ENCODE data around the gene DARS2.

The DARS2 gene

DNA sequence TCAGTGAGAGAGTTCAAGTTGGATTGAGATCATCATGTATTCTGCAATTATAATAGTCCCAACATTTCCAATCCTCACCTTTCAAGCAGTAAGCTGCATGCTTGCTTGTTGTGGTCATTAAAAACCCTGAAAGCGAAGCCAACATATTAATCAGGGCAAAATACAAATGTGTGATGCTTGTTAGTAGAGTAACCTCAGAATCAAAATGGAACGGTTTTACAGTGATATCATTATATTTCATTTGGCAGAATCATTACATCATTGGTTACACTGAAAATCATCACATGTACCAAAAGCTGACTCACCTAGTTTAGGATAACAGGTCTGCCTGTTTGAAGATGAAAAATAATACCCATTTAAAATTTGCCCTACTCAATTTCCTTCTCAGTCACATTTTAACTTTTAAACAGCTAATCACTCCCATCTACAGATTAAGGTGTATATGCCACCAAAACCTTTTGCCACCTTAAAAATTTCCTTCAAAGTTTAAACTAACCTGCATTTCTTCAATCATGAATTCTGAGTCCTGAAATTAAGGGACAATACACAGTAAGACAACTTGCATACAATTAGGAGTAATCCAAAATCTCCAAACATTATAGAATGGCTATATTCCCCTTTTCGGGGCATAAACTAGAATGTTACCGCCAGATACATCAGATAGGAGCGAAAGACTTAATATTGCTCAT is 39.9 kb downstream of the DARS2 start:
- TF ChIP-seq CTCF (IDR thresholded peaks at IDR 0.05): no peak
- no peak overlapping the region for H3K9ac ChIP-seq
- no peaks in the 10 kb centered on the region for H3K27me3 ChIP-seq (ENCODE audit: control insufficient read depth, insufficient read depth, low read length)
- H2AFZ ChIP-seq: no peak overlapping the region
- H3K27ac ChIP-seq: no peak overlapping the region
- peaks cover 3% of the 10 kb centered on the region for H3K4me1 ChIP-seq
- no peaks in the 10 kb centered on the region for H3K9me3 ChIP-seq (ENCODE audit: control insufficient read depth, low read length)
- no peak overlapping the region for H3K4me2 ChIP-seq (ENCODE audit: low read length)
- no peak overlapping the region for H3K4me3 ChIP-seq (ENCODE audit: low read depth, low read length)
- H3K36me3 ChIP-seq (ENCODE audit: control insufficient read depth, insufficient read depth, low read length): no peaks in the 10 kb centered on the region
- no peaks in the 10 kb centered on the region for H3K79me2 ChIP-seq

DNA sequence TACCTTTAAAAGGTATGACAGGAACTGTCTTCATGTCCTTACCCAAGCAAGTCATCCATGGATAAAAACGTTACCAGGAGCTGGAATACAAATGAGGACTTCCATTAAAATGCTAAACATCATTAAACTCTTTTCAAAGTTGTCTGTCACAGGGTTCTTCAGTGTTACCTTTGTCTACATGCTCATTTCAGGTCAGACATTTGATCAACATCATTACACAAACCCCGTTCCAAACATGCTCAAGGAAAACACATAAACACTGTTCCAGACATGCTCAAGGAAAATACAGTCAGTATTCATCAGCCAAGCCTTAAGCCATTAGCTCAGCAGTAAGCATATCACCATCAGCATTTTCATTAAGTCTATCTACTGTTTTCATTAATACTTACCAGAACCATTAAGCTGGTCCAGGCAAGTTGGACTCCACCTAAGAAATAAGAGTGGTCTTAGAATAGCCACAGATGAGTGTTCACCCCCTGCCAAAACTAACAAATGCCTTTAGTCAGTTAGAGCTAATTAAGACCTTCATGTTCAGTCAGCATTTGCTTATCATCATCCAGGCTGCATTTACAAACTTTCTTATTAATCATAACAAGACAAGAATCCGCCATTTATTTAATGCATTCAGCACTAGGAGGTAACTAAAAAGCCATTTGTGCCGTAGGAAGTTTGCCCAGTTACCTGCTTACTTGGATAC is 41.1 kb downstream of the DARS2 start:
- no peak overlapping the region for H2AFZ ChIP-seq
- no peaks in the 10 kb centered on the region for H3K36me3 ChIP-seq (ENCODE audit: control insufficient read depth, insufficient read depth, low read length)
- H3K27ac ChIP-seq: peak overlapping the region; percentile 91
- peak overlapping the region; percentile 89 for H3K4me2 ChIP-seq (ENCODE audit: low read length)
- no peaks in the 10 kb centered on the region for H3K79me2 ChIP-seq
- H3K9me3 ChIP-seq (ENCODE audit: control insufficient read depth, low read length): no peaks in the 10 kb centered on the region
- H3K4me3 ChIP-seq (ENCODE audit: low read depth, low read length): peak overlapping the region; percentile 85
- H3K9ac ChIP-seq: no peak overlapping the region
- TF ChIP-seq CTCF (IDR thresholded peaks at IDR 0.05): no peak
- H3K4me1 ChIP-seq: peaks cover 5% of the 10 kb centered on the region
- no peaks in the 10 kb centered on the region for H3K27me3 ChIP-seq (ENCODE audit: control insufficient read depth, insufficient read depth, low read length)

GRCh38 chr1:173866413-173867115 is 42.1 kb downstream of the DARS2 start:
- no peaks in the 10 kb centered on the region for H3K27me3 ChIP-seq (ENCODE audit: control insufficient read depth, insufficient read depth, low read length)
- H3K4me2 ChIP-seq (ENCODE audit: low read length): peak overlapping the region; percentile 89
- no peaks in the 10 kb centered on the region for H3K36me3 ChIP-seq (ENCODE audit: control insufficient read depth, insufficient read depth, low read length)
- peaks cover 13% of the 10 kb centered on the region for H3K4me1 ChIP-seq
- peak overlapping the region; percentile 91 for H3K27ac ChIP-seq
- no peak overlapping the region for H2AFZ ChIP-seq
- H3K9ac ChIP-seq: no peak overlapping the region
- no peak for TF ChIP-seq CTCF (IDR thresholded peaks at IDR 0.05)
- H3K79me2 ChIP-seq: no peaks in the 10 kb centered on the region
- H3K9me3 ChIP-seq (ENCODE audit: control insufficient read depth, low read length): no peaks in the 10 kb centered on the region
- H3K4me3 ChIP-seq (ENCODE audit: low read depth, low read length): peak overlapping the region; percentile 85

DNA sequence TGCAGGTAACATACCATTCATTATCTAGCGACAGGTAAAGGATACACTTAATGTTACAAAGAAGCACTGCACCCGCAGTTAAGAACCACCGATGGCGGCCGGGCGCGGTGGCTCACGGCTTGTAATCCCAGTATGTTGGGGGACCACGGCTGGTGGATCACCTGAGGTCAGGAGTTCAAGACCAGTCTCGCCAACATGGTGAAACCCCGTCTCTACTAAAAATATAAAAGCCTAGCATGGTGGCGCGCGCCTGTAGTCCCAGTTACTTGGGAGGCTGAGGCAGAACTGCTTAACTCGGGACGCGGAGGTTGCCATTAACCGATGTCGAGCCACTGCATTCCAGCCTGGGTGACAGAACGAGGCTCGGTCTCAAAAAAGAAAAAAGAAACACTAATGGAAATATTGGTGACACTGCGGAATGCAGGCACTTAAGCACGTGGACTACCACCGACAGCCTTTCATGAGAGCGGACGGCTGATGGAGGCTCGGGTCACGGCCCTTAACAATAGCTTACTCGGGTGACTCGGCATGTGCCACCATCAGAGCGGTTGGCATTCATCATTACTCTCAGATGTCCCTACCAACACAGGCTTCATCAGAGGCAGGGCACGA is 42.8 kb downstream of the DARS2 start:
- Histone ChIP-seq H3K79me2 (no peaks in the 10 kb centered on the region), H3K27ac (peak overlapping the region; percentile 91), H3K4me2 (ENCODE audit: low read length) (peak overlapping the region; percentile 89), H3K36me3 (ENCODE audit: control insufficient read depth, insufficient read depth, low read length) (no peaks in the 10 kb centered on the region), H3K27me3 (ENCODE audit: control insufficient read depth, insufficient read depth, low read length) (no peaks in the 10 kb centered on the region), H3K4me1 (peaks cover 13% of the 10 kb centered on the region), H3K9me3 (ENCODE audit: control insufficient read depth, low read length) (no peaks in the 10 kb centered on the region), H3K9ac (no peak overlapping the region), H3K4me3 (ENCODE audit: low read depth, low read length) (peak overlapping the region; percentile 85), H2AFZ (peak overlapping the region; percentile 74)
- no peak for TF ChIP-seq CTCF (IDR thresholded peaks at IDR 0.05)
